Testis (tissue), 2 donors: ENCODE data around the gene SIPA1L3.

Experiments used
- CTCF ChIP-seq, 3 experiments: fragments of 450-650 bp in 2 of 3; fragments of 200-600 bp in 1 of 3; sonication (generic) in 1 of 3; IDR thresholded peaks; one replicate each; pipeline ENCODE4 v1.5.1; 2016 to 2019; ENCODE audit warnings: antibody characterized with exemption in 3 of 3, mild to moderate bottlenecking in 2 of 3, moderate library complexity in 1 of 3
- POLR2A ChIP-seq: fragments of 450-650 bp; IDR thresholded peaks from one replicate; pipeline ENCODE4 v1.6.1; 2017; ENCODE audit warnings: antibody characterized with exemption, mild to moderate bottlenecking, moderate library complexity

- TF ChIP-seq CTCF (IDR thresholded peaks at IDR 0.05) = no peak
- TF ChIP-seq POLR2A = no peak
These were observed 85.8 kb downstream of the SIPA1L3 start for GRCh38 chr19:37992761-37993160.
